GM23248 (cell line): ENCODE results near the gene EEF1AKMT2.

Experiments
- EZH2 ChIP-seq: fragments of 200-600 bp; sonication (generic); IDR thresholded peaks from 2 replicates; pipeline ENCODE4 v1.6.1; 2018; ENCODE audit warnings: antibody characterized with exemption, mild to moderate bottlenecking; ENCODE audit not compliant: insufficient read depth, poor library complexity, severe bottlenecking
- EZH2phosphoT487 ChIP-seq: fragments of 200-600 bp; sonication (generic); IDR thresholded peaks from 2 replicates; pipeline ENCODE4 v1.6.1; 2018; ENCODE audit warnings: antibody characterized with exemption, moderate library complexity, mild to moderate bottlenecking, low read depth; ENCODE audit not compliant: insufficient read depth

DNA sequence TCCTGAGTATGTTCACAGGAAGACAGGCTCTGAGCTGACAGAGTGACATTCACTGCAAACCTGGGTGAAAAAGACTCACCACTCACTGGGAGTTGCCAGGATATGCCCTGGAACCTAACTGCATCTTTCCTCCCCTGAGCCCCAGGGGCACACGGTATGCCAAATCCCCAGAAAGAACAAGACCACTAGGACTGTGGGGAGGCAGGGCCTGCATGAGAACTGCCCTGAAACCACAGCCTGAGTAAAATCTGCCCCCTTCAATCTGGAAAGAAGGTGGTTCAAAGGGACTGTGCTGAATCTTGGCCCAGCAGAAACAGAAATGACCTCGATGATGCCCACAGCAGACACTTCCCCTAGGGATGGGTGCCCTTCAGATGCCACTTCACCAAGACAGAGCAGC is 54.0 kb downstream of the EEF1AKMT2 start:
- TF ChIP-seq EZH2 (no peak), EZH2phosphoT487 (no peak)
